ENCODE results near the gene TBC1D22A.

DNA sequence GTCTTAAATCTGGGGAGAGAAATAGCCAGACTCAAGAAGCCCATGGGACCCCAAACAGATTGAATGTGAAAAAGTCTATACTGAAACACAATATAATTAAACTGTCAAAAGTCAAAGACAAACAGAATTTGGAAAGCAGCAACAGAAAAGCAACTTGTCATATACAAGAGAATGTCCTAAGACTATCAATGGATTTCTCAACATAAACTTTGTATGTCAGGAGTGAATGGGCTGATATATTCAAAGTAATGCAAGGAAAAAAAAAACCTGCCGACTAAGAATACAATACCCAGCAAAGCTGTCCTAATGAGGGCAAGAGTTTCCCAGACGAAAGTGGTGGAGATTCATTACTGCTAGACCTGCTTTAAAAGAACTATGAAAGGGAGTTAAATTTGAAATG, 73.2 kb downstream of the TBC1D22A start:
- TF ChIP-seq, protein P1, sequence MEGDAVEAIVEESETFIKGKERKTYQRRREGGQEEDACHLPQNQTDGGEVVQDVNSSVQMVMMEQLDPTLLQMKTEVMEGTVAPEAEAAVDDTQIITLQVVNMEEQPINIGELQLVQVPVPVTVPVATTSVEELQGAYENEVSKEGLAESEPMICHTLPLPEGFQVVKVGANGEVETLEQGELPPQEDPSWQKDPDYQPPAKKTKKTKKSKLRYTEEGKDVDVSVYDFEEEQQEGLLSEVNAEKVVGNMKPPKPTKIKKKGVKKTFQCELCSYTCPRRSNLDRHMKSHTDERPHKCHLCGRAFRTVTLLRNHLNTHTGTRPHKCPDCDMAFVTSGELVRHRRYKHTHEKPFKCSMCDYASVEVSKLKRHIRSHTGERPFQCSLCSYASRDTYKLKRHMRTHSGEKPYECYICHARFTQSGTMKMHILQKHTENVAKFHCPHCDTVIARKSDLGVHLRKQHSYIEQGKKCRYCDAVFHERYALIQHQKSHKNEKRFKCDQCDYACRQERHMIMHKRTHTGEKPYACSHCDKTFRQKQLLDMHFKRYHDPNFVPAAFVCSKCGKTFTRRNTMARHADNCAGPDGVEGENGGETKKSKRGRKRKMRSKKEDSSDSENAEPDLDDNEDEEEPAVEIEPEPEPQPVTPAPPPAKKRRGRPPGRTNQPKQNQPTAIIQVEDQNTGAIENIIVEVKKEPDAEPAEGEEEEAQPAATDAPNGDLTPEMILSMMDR (IDR thresholded peaks at IDR 0.05) = no peak
- TF ChIP-seq EP300 (IDR thresholded peaks at IDR 0.05) = no peak
- no peak for TF ChIP-seq POLR2A (IDR thresholded peaks at IDR 0.05)
